T follicular helper cell (primary cell): ENCODE measurements around the gene CTCFL.

ENCODE experiments used
- DNase-seq: peaks from one replicate; pipeline ENCODE4 v3.0.0-alpha.2; 2020; ENCODE audit warnings: low read depth

Gene CTCFL

DNA sequence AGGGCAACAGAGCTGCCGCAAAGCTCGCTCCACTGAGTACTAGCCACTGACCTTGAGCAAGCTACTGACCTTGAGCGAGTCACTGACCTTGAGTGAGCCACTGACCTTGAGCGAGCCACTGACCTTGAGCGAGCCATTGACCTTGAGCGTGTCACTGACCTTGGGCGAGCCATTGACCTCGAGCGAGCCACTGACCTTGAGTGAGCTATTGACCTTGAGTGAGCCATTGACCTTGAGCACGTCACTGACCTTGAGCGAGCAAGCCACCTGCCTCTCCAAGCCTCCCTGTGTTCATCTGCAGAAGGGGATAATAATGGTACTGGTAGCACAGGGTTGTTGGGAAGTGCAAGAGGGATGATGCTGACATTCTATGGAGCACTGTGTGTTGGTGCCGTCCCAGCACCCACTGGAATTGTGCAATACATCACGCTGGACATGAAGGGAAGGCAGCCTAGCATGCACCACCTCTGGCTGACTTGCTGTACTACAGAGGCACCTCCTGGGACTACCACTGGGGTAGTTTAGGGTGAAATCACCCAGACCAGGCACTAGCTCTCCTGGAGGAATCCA is 60.2 kb downstream of the CTCFL start:
- no peak for DNase-seq

DNA sequence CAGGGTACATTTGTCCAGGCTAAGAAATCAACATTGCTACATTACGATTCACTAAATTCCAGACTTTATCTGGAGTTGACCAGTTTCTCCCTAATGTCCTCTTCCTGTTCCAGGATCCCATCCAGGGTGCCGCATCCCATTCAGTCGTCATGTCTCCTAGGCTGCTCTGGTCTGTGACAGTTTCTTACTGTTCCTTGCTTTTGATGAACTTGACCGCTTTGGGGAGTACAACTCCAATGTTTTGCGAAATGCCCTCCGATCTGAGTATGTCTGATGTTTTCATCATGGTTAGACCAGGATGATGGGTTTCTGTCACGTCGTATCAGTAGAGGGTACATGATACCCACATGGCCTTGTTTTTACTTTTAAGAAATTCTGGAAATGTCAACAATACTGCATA is 62.2 kb downstream of the CTCFL start:
- no peak for DNase-seq

DNA sequence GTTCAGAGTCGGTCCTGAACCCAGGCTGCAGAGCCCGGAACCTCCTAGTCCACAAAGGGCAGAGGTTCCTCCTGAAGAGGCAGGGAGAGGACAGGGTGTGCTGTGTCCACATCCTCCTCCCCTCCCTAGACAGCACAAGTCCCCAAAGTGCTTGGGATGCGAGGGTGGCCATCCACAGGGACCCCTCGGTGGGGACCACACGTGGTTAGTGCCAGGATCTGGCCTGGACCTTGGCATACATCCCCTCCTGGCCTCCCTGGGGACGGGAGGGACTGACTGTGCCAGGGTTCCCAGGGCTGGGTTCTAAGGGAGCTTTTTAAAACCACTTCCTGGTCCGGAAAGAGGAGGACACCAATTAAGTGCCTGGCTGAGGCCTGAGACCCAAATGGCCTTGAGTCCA is 63.2 kb downstream of the CTCFL start:
- no peak for DNase-seq

- no peak for DNase-seq
These were observed 64.0 kb downstream of the CTCFL start for GRCh38 chr20:57460781-57461465.

- no peak for DNase-seq
These were observed 65.0 kb downstream of the CTCFL start for GRCh38 chr20:57459897-57460296.

DNA sequence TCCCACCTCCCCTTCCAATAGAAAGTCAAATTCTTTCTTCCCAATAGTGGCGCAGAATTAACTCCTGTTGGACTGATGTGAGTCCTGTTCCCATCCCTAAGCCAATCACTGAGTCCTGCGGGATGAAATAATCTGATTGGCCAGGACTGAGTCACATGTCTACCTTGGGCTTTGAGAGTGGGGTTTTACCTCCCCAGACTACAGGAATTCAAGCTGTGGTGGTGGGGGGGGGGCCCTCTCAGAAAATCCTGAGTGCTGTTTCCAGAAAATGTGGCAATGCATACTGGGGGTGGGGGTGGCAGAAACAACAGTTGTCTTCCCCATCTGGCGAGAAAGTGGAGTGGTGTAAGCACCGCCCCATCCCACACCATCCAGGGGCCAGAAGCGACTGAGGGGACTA is 65.7 kb downstream of the CTCFL start:
- DNase-seq, result no peak

DNA sequence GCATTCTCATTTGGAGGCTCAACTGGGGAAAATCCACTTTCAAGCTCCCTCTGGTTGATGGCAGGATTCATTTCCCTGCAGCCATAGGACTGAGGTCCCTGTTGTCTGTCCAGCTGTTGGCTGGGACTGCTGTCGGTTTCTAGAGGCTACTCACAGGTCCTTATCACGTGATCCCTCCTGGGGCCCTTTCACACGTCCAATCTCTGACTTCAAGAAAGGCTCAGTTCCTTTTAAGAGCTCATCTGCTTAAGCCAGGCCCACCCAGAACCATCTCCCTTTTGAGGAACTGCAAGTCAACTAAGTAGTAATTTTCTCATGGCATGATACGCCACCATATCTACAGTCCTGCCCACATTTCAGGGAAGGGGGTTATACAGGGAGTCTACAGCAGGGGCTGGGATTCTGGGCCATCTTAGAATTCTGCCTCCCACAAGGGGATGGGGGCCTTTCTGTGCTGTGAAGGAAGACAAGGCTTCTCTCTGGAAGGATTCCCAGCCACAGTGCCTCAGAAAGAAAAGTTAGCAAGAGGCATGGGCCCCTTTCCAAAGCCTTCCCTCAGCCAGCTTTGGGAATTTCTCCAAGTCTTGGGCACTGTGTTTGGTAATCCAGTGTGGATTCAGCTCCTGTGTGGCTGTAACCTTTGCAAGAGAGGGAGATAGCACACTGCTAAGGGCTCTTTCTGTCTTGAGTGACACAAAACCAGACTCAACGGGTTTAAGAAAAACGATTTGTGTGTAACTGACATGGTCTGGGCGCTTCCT is 66.4 kb downstream of the CTCFL start:
- DNase-seq, result no peak

DNA sequence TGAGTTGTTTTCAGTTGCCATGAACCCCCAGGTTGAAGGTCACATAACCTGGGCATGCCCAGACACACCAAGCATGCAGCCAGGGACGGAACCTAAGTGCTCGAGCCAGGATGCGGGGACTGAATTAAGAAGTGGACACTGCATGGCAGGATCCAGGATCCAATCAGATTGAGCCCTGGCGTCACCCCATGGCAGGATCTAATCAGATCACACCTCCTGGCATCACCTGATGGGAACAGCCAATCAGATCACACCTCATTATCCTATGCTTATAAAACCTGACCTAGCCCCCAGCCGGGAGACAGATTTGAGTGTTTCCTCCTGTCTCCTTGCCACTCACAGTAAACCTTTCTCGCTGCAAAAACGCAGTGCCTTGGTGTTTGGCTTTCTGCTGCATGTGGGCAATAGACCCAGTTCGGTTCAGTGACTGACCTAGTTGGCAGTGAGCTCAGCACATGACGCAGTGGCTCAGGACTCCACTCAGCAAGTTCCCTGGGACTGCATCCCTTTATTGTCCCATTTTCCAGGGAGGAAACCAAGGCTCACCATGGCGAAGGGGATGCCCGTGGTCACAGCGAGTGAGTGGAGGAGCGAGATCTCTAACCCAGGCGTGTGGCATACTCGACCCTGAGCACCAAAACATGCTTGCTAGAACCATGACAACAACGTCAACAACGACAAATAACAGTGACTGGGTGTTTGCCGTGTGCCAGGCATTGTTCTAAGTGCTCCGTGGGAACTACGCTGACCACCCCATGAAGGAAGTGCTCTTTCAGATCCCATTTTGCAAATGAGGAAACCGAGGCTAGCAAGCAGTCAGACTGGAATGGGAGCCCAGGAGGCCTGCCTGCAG is 67.5 kb downstream of the CTCFL start:
- no peak for DNase-seq

- DNase-seq, result no peak
These were observed 68.8 kb downstream of the CTCFL start for GRCh38 chr20:57456116-57456515.

GRCh38 chr20:57455386-57455785 is 69.6 kb downstream of the CTCFL start:
- no peak for DNase-seq

- no peak for DNase-seq
These were observed 72.9 kb downstream of the CTCFL start for GRCh38 chr20:57451795-57452661.

DNA sequence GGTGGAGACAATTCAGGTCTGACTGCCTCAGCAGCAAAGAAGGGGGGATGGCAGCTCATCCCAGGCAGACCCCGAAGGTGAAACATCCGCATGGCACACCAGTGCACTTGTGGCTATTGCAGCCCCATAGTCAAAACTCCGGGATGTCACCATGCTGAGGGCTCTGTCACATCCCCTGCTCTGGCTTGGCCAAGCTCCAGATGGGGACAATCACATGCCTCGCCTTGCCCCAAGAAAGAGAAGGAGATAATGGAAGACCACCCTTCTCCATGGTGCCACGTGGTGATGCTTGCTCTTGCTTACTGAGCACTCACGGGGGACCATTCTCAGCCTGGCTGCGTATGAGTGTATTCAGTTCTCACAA is 73.5 kb downstream of the CTCFL start:
- DNase-seq, result no peak

GRCh38 chr20:57450931-57451330 is 74.0 kb downstream of the CTCFL start:
- DNase-seq, result no peak

- no peak for DNase-seq
These were observed 74.5 kb downstream of the CTCFL start for GRCh38 chr20:57450419-57450818.

- no peak for DNase-seq
These were observed 75.3 kb downstream of the CTCFL start for GRCh38 chr20:57449398-57450354.

DNA sequence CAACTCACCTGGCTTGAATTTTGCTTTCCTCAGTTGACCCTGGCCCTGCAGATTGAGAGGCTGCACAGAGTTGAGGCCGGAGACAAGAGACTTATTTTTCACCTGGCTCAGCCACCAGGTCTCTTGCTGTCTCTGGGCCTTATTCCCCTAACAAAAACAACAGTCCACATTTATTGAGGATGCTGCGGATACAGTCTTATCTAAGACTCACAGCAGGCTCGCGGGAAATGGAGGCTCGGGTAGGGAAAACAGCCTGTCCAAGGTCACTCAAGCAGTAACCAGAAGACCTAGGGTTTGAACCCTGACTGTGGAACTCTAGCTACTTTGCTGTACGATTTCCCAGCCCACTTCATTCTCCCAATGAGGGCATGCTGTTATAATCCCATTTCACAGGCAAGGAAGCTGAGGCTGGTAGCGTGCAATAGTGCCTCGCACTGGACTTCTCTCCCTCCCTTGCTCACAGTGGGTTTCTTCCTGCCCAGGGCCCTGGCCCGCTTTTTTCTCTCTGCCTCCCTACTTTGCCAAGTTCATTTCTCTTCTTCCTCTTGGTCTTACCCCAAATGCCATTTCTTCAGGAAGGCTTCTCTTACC is 76.1 kb downstream of the CTCFL start:
- DNase-seq, result no peak
